Endothelial cell of umbilical vein (primary cell): Measurements from ENCODE around the gene PRLR. TPM values are rescaled to one million over a fixed set of nuclear protein-coding genes. Genes with fewer than 3 reads are reported as not detected.

Experiments
- BruUV-seq: library from RNA; stranded (reverse); fragments of 400-500 nt; replicated peaks from 2 replicates; lab custom pipeline; 2021; lab: Mats Ljungman, UMichigan
- CTCF ChIA-PET: fragments of 300-600, 350-600 bp; sonication (Branson Sonifier 250); formaldehyde crosslinking; loops from one replicate; lab custom pipeline; 2021; ENCODE audit warnings: antibody characterized with exemption, inconsistent platforms; lab: Charles Lee
- POLR2A ChIA-PET: fragments of 300-600, 350-600 bp; sonication (Branson Sonifier 250); formaldehyde crosslinking; loops from one replicate; lab custom pipeline; 2021; ENCODE audit warnings: antibody characterized with exemption, inconsistent platforms; lab: Charles Lee
- DNase-seq: peaks from one replicate; pipeline ENCODE4 v3.0.0-alpha.2; 2011; ENCODE audit warnings: low read depth, low spot score
- FAIRE-seq: peaks from 2 replicates; lab custom pipeline; 2011; peaks lifted over from hg19 to GRCh38; lab: Jason Lieb, UNC
- H2AFZ ChIP-seq: 2 replicates; pipeline ENCODE4 v1.6.0; 2012; ENCODE audit warnings: low read depth, low read length, control low read depth, inconsistent platforms
- H3K27ac ChIP-seq: 2 replicates; pipeline ENCODE4 v1.5.1; 2011; ENCODE audit warnings: low read depth, mild to moderate bottlenecking, control low read depth, low read length, moderate library complexity; ENCODE audit not compliant: insufficient read depth
- H3K27me3 ChIP-seq, 2 experiments: 2 replicates each; pipeline versions ENCODE4 v1.6.0 to v1.6.1; 2011; ENCODE audit warnings: low read length in 2 of 2, mixed read lengths in 1 of 2; ENCODE audit not compliant: control insufficient read depth in 2 of 2, insufficient read depth in 2 of 2
- H3K36me3 ChIP-seq, 2 experiments: 2 replicates in 1 of 2; 3 replicates in 1 of 2; pipeline ENCODE4 v1.5.1; 2011; ENCODE audit warnings: low read length in 2 of 2, mild to moderate bottlenecking in 1 of 2, moderate library complexity in 1 of 2; ENCODE audit not compliant: control insufficient read depth in 2 of 2, insufficient read depth in 2 of 2; ENCODE audit errors: extremely low read depth in 1 of 2
- H3K4me1 ChIP-seq: 3 replicates; pipeline ENCODE4 v1.5.1; 2011; ENCODE audit warnings: mild to moderate bottlenecking, low read length; ENCODE audit not compliant: control insufficient read depth, insufficient read depth; ENCODE audit errors: extremely low read depth
- H3K4me2 ChIP-seq: 2 replicates; pipeline ENCODE4 v1.6.1; 2011; ENCODE audit warnings: low read length, control low read depth, mixed read lengths; ENCODE audit not compliant: insufficient read depth
- H3K4me3 ChIP-seq, 3 experiments: fragments of 200-600 bp in 1 of 3; sonication (generic), shearing (Covaris generic) in 1 of 3; replicated peaks in 1 of 3; 2 replicates each; pipeline ENCODE4 v1.5.1; 2011 to 2016; ENCODE audit warnings: control low read depth in 3 of 3, low read length in 3 of 3, mild to moderate bottlenecking in 2 of 3, inconsistent platforms in 1 of 3, low read depth in 1 of 3, moderate library complexity in 1 of 3; ENCODE audit not compliant: insufficient read depth in 1 of 3
- H3K79me2 ChIP-seq: 2 replicates; pipeline ENCODE4 v1.6.0; 2012; ENCODE audit warnings: low read length, inconsistent platforms; ENCODE audit not compliant: control insufficient read depth, insufficient read depth
- H3K9ac ChIP-seq: replicated peaks from 2 replicates; pipeline ENCODE3; 2011; ENCODE audit warnings: low read length, control low read depth; ENCODE audit not compliant: insufficient read depth; ENCODE audit errors: extremely low read depth
- H3K9me1 ChIP-seq: replicated peaks from 3 replicates; pipeline ENCODE4 v1.6.0; 2011; ENCODE audit warnings: mild to moderate bottlenecking, low read length; ENCODE audit not compliant: control insufficient read depth, insufficient read depth; ENCODE audit errors: extremely low read depth
- H3K9me3 ChIP-seq: replicated peaks from 2 replicates; pipeline ENCODE4 v1.5.1; 2012; ENCODE audit warnings: low read length, inconsistent platforms; ENCODE audit not compliant: control insufficient read depth, insufficient read depth
- H4K20me1 ChIP-seq: replicated peaks from 2 replicates; pipeline ENCODE3; 2011; ENCODE audit warnings: mild to moderate bottlenecking, low read length; ENCODE audit not compliant: control insufficient read depth, insufficient read depth; ENCODE audit errors: extremely low read depth
- EZH2 ChIP-seq: IDR thresholded peaks from 2 replicates; pipeline ENCODE4 v1.6.1; 2012; ENCODE audit warnings: borderline replicate concordance, low read depth, mild to moderate bottlenecking, moderate library complexity, low read length, inconsistent platforms; ENCODE audit not compliant: severe bottlenecking
- FOS ChIP-seq: IDR thresholded peaks from 2 replicates; pipeline ENCODE4 v1.6.1; 2011; ENCODE audit warnings: mild to moderate bottlenecking, low read length, moderate library complexity, borderline replicate concordance; ENCODE audit not compliant: insufficient read depth
- GATA2 ChIP-seq: IDR thresholded peaks from 2 replicates; pipeline ENCODE4 v1.7.0; 2011; ENCODE audit warnings: low read depth, mild to moderate bottlenecking, moderate library complexity, mixed read lengths, low read length; ENCODE audit not compliant: insufficient read length, insufficient read depth
- JUN ChIP-seq: IDR thresholded peaks from 2 replicates; pipeline ENCODE4 v1.6.1; 2011; ENCODE audit warnings: borderline replicate concordance, low read depth; ENCODE audit not compliant: insufficient read length, insufficient read depth
- MYC ChIP-seq: IDR thresholded peaks from one replicate; pipeline ENCODE4 v1.6.1; 2011; ENCODE audit warnings: mild to moderate bottlenecking, low read depth, low read length
- POLR2A ChIP-seq: IDR thresholded peaks from 2 replicates; pipeline ENCODE4 v1.6.1; 2012; ENCODE audit warnings: low read depth, mild to moderate bottlenecking, control low read depth, low read length
- POLR2AphosphoS5 ChIP-seq: IDR thresholded peaks from 2 replicates; pipeline ENCODE4 v1.6.1; 2012; ENCODE audit warnings: low read depth, mild to moderate bottlenecking, control low read depth, low read length, moderate library complexity; ENCODE audit not compliant: insufficient read depth
- dilution Hi-C: fragments of 300-500 bp; cut with MboI; formaldehyde crosslinking; loops from one replicate; pipeline ENCODE4 v1.15.0; 2019; ENCODE audit warnings: low sequenced_read_pairs; ENCODE audit not compliant: extremely low pct_ligation_motif_present
- intact Hi-C: fragments of 100-400 bp; cut with micrococcal nuclease; formaldehyde crosslinking; loops from one replicate; pipeline ENCODE4 v1.10.0; 2022
- polyA plus RNA-seq, 4 experiments: library from polyadenylated mRNA; depleted of rRNA in 3 of 4; stranded (reverse) in 3 of 4; unstranded in 1 of 4; fragments of >200 nt; gene quantifications; 2 replicates each; pipeline versions ENCODE4 v1.2.1 to v1.2.3, GENCODE V29; 2011 to 2012; ENCODE audit warnings: missing spikeins in 1 of 4
- total RNA-seq: library from RNA; stranded (reverse); gene quantifications from 2 replicates; pipeline ENCODE4 v1.2.3, GENCODE V29; 2021
- TF ChIP-seq, protein P1 (sequence below), 2 donors: IDR thresholded peaks; 1 replicate in 1 of 2; 2 replicates in 1 of 2; pipeline ENCODE4 v1.5.1; 2011; ENCODE audit warnings: low read length in 2 of 2, mild to moderate bottlenecking in 2 of 2, moderate library complexity in 2 of 2, control low read depth in 1 of 2, inconsistent platforms in 1 of 2, low read depth in 1 of 2; ENCODE audit not compliant: insufficient read depth in 1 of 2; ENCODE audit errors: extremely low read depth in 1 of 2
- TF ChIP-seq, protein P2 (sequence below): IDR thresholded peaks from 2 replicates; pipeline ENCODE4 v1.6.1; 2011; ENCODE audit not compliant: insufficient read depth, insufficient read length

PRLR gene
- total and polyA plus RNA-seq, 2 donors (not counting 3 experiments of a cell fraction or from before 2014, with no cell fraction given): not detected

DNA sequence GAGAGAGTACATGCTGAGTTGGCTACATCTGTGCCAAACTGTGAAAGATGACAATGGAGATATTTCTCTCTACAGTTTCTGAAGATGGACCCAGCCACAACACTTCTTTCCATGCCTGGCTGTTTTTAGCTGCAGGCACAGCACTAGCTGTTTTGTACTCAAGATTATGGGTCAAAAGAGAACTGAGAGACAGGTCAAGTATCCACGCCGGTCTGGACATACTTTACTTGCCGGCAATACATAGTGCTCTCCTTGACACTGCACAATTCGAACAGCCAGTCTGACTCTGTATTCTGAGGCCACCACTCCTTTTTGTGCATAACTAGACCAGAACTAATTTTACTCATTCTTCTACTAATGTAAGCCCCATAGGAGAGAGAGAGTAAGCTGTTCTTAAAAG lies 2.6 kb downstream of the PRLR start:
- BruUV-seq: no TSS peak
- ChIA-PET POLR2A (no interaction called here), CTCF (no interaction called here)
- peaks cover 21 to 29% of the 10 kb centered on the region in 2 experiments for H3K27me3 ChIP-seq
- H3K4me2 ChIP-seq: no peak overlapping the region
- no peak overlapping the region for H3K4me3 ChIP-seq
- FAIRE-seq (no peak), DNase-seq (no peak)
- H3K79me2 ChIP-seq: no peaks in the 10 kb centered on the region
- no peaks in the 10 kb centered on the region for H3K36me3 ChIP-seq
- no peak overlapping the region for H3K9ac ChIP-seq
- H4K20me1 ChIP-seq: no peaks in the 10 kb centered on the region
- no peaks in the 10 kb centered on the region for H3K9me3 ChIP-seq
- TF ChIP-seq POLR2A (no peak), EZH2 (no peak), GATA2 (no peak), FOS (no peak), JUN (no peak), POLR2AphosphoS5 (no peak), MYC (no peak)
- TF ChIP-seq, protein P1, sequence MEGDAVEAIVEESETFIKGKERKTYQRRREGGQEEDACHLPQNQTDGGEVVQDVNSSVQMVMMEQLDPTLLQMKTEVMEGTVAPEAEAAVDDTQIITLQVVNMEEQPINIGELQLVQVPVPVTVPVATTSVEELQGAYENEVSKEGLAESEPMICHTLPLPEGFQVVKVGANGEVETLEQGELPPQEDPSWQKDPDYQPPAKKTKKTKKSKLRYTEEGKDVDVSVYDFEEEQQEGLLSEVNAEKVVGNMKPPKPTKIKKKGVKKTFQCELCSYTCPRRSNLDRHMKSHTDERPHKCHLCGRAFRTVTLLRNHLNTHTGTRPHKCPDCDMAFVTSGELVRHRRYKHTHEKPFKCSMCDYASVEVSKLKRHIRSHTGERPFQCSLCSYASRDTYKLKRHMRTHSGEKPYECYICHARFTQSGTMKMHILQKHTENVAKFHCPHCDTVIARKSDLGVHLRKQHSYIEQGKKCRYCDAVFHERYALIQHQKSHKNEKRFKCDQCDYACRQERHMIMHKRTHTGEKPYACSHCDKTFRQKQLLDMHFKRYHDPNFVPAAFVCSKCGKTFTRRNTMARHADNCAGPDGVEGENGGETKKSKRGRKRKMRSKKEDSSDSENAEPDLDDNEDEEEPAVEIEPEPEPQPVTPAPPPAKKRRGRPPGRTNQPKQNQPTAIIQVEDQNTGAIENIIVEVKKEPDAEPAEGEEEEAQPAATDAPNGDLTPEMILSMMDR (IDR thresholded peaks at IDR 0.05; ENCODE audit: extremely low read depth in 1 of 2, insufficient read depth in 1 of 2, low read depth in 1 of 2, low read length in 2 of 2): no peak
- TF ChIP-seq, protein P2, sequence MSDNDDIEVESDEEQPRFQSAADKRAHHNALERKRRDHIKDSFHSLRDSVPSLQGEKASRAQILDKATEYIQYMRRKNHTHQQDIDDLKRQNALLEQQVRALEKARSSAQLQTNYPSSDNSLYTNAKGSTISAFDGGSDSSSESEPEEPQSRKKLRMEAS: no peak
- no peak overlapping the region for H2AFZ ChIP-seq
- dilution Hi-C loops: no loop called here
- intact Hi-C loops: no loop called here
- no peak overlapping the region for H3K27ac ChIP-seq
- no peaks in the 10 kb centered on the region for H3K4me1 ChIP-seq
- H3K9me1 ChIP-seq: no peaks in the 10 kb centered on the region
